ENCODE data around the gene RUSF1.

GRCh38 chr16:31470615-31471014 is 37.6 kb downstream of the RUSF1 start:
- TF ChIP-seq POLR2A (conservative IDR thresholded peaks at IDR 0.05) (no peak), CBX5 (IDR thresholded peaks at IDR 0.05; ENCODE audit: borderline replicate concordance, low read depth) (no peak), YY1 (IDR thresholded peaks at IDR 0.05; ENCODE audit: borderline replicate concordance in 1 of 3, control insufficient read depth in 1 of 3, extremely low read depth in 1 of 3, insufficient read depth in 3 of 3, insufficient read length in 1 of 3, insufficient replicate concordance in 2 of 3, low read depth in 1 of 3, low read length in 2 of 3) (no peak)

Data from K562 (cell line).